ENCODE results near the gene DMD.
"Not testable (repeated sequence)": the region's sequence is repeated elsewhere in the genome, so short reads cannot be mapped to it uniquely, and the experiment has no call there.

GRCh38 chrX:33184803-33185202 lies 26.5 kb downstream of the DMD start:
- not testable (repeated sequence) for TF ChIP-seq ZFP1 (CRISPR knock-in tag; IDR thresholded peaks at IDR 0.05); POLR2A (IDR thresholded peaks at IDR 0.05; ENCODE audit: insufficient read depth in 1 of 2, low read depth in 2 of 2, low read length in 2 of 2)

Measured in HepG2 (cell line).